Measurements from ENCODE around the gene PHETA1.

The PHETA1 gene

DNA sequence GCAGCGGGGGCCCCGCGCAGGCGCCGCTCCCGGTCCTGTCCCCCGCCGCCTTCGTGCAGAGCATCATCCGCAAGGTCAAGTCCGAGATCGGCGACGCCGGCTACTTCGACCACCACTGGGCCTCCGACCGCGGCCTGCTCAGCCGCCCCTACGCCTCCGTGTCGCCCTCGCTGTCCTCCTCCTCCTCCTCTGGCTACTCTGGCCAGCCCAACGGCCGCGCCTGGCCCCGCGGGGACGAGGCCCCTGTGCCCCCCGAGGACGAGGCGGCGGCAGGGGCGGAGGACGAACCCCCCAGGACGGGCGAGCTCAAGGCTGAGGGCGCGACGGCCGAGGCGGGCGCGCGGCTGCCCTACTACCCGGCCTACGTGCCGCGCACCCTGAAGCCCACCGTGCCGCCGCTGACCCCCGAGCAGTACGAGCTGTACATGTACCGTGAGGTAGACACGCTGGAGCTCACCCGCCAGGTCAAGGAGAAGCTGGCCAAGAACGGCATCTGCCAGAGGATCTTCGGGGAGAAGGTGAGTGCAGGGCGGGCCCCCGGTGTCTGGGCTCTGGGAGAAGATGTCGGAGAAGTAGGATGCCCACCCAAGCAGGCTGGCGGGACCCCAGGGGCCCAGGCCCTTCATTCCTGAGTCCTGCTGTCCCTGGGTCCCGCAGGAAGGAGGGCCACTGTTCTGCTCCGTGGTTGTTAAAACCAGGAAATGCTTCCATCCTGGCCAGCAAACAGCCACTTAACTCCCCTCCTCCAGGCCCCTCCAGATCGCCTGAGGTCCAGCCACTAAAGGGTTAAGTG lies 48.4 kb downstream of the PHETA1 start:
- Mint-ChIP-seq H3K27me3 (no peaks in the 10 kb centered on the region), H3K36me3 (no peaks in the 10 kb centered on the region), H3K27ac (no peak overlapping the region), H3K4me3 (no peak overlapping the region), H3K4me1 (no peaks in the 10 kb centered on the region), H3K9me3 (no peaks in the 10 kb centered on the region)
- no peak for ATAC-seq (ENCODE audit: low read depth)
- DNase-seq (ENCODE audit: low spot score in 2 of 2), result no peak

DNA sequence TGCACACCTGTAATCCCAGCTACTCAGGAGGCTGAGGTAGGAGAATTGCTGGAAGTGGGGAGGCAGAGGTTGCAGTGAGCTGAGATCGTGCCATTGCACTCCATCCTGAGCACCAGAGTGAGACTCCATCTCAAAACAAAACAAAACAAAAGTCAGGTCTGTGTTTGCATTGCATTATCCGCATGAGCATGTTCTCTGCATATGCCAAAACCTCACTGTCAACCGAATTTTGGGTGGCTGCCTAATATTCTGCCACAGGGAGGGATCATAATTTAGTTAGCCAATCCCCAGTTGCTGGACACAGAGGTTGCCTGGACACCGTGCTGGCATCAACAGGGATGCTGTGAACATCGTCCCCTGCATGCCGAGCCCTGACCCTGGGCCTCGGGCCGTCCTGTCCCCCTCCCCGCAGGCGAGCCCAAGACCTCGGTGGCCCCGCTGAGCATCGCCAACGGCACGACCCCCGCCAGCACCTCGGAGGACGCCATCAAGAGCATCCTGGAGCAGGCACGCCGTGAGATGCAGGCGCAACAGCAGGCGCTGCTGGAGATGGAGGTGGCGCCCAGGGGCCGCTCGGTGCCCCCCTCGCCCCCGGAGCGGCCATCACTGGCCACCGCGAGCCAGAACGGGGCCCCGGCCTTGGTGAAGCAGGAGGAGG lies 49.2 kb downstream of the PHETA1 start:
- no peak overlapping the region for H3K4me3 Mint-ChIP-seq
- DNase-seq (ENCODE audit: low spot score in 2 of 2), result no peak
- H3K27ac Mint-ChIP-seq, result no peak overlapping the region

DNA sequence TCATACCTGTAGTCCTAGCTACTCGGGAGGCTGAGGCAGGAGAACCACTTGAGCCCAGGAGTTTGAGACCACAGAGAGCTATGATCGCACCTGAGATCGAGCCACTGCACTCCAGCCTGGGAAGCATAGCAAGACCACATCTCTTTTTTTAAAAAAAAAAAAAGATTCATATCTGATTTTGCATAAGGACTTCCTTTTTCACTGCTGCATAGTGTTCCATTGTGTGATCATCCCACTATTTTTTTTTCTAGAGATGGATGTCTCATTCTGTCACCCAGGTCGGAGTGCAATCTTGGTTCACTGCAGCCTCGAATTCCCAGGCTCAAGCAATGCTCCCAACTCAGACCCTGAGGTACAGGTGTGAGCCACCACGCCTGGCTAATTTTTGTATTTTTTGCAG lies 50.4 kb downstream of the PHETA1 start:
- Mint-ChIP-seq H3K4me1 (no peaks in the 10 kb centered on the region), H3K9me3 (no peaks in the 10 kb centered on the region), H3K27me3 (no peaks in the 10 kb centered on the region), H3K36me3 (no peaks in the 10 kb centered on the region), H3K27ac (no peak overlapping the region), H3K4me3 (no peak overlapping the region)
- ATAC-seq (ENCODE audit: low read depth) (no peak), DNase-seq (ENCODE audit: low spot score in 2 of 2) (no peak)

More for the DNA sequence above, 49.2 kb downstream of the PHETA1 start:
- no peaks in the 10 kb centered on the region for H3K9me3 Mint-ChIP-seq
- no peak for ATAC-seq (ENCODE audit: low read depth)
- no peaks in the 10 kb centered on the region for H3K27me3 Mint-ChIP-seq
- no peaks in the 10 kb centered on the region for H3K36me3 Mint-ChIP-seq
- H3K4me1 Mint-ChIP-seq, result no peaks in the 10 kb centered on the region

DNA sequence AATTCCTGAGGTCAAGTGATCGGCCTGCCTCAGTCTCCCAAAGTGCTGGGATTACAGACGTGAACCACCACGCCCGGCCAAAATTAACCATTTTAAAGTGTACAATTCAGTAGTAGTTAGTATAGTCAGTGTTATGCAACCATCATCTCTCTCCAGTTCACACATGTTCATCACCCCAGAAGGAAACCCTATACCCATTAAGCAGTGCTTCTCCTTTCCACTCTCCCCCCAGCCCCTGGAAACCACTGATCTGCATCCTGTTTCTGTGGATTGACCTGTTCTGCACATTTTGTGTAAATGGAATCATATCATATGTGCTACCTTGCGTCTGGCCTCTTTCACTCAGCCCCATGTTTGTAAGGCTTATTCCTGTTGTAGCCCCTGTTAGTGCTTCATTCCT lies 52.2 kb downstream of the PHETA1 start:
- Mint-ChIP-seq H3K9me3 (no peaks in the 10 kb centered on the region), H3K4me3 (no peak overlapping the region), H3K27me3 (no peaks in the 10 kb centered on the region), H3K36me3 (no peaks in the 10 kb centered on the region), H3K27ac (no peak overlapping the region), H3K4me1 (no peaks in the 10 kb centered on the region)
- ATAC-seq (ENCODE audit: low read depth), result no peak
- DNase-seq (ENCODE audit: low spot score in 2 of 2), result no peak

DNA sequence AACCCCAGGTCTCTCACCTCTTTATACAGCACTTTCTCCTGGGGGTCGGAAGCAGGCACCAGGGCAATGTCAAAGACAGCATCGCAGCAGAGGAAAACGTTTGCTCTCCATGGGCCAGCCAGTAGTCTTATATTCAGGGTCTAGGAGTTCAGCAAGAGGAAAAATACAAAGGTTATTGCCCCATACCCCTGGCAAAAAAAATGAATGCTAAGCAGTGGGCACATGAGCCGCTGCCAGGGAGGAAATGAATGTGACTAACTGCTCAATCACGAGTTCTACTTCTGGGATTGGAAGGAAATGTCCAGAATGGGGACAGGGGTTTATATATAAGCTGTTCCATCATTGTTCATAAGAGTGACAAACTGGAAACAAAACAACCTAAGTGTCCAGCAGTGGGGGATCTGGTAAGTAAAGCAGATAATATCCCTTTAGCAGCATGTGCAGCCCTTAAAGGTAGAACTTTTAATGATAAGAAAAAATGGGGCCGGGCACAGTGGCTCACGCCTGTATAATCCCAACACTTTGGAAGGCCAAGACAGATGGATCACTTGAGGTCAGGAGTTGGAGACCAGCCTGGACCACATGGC lies 53.8 kb downstream of the PHETA1 start:
- Mint-ChIP-seq H3K4me3 (no peak overlapping the region), H3K27ac (no peak overlapping the region)

DNA sequence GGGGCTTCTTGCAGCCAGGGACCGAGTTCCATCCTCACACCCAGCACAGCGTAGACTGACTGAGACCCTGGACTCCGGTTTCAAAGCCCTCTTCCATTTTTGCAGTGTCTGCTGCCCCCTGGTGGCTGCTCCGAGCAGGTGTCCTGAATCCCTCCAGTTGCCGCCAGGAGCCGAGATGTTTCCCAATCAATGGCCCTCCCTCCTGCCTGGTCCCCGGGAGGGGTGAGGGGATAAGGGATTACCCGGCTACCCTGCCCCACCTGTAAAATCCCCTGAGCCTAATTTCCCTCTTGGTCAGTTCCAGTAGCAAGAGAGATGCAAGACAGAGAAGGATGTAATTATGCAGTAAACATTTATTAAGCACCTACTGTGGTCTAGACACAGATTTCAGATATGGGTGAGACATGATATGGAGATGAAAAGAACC lies 55.0 kb downstream of the PHETA1 start:
- Mint-ChIP-seq H3K9me3 (peaks cover 2% of the 10 kb centered on the region), H3K4me1 (peaks cover 4% of the 10 kb centered on the region), H3K27me3 (peaks cover 4% of the 10 kb centered on the region), H3K4me3 (no peak overlapping the region), H3K27ac (no peak overlapping the region), H3K36me3 (peaks cover 4% of the 10 kb centered on the region)
- ATAC-seq (ENCODE audit: low read depth) (peak; percentile 67), DNase-seq (ENCODE audit: low spot score in 2 of 2) (peak; percentile 65 to 75)

More for the DNA sequence above, 53.8 kb downstream of the PHETA1 start:
- Mint-ChIP-seq H3K36me3 (no peaks in the 10 kb centered on the region), H3K4me1 (no peaks in the 10 kb centered on the region), H3K9me3 (no peaks in the 10 kb centered on the region), H3K27me3 (no peaks in the 10 kb centered on the region)
- ATAC-seq (ENCODE audit: low read depth) (no peak), DNase-seq (ENCODE audit: low spot score in 2 of 2) (no peak)

DNA sequence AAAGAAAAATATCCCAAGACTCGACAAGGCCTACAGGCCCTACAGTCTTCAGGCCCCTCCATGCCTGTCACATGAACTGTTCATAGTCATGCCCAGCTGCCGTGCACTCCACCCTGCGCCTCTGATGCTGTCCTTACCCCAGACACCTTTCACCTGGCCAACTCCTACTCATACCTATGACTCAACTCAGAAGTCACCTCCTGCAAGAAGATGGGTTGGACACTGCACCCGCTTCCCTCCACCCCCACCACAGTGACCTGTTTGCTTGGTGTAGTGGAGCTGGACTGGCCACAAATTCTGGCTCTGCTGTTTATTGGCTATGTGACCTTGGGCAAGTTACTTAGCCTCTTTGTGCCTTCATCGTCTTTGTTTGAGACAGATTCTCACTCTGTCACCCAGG lies 56.2 kb downstream of the PHETA1 start:
- no peak for DNase-seq (ENCODE audit: low spot score in 2 of 2)
- peaks cover 2% of the 10 kb centered on the region for H3K9me3 Mint-ChIP-seq
- H3K4me3 Mint-ChIP-seq, result no peak overlapping the region
- peaks cover 4% of the 10 kb centered on the region for H3K4me1 Mint-ChIP-seq
- peaks cover 4% of the 10 kb centered on the region for H3K36me3 Mint-ChIP-seq
- no peak overlapping the region for H3K27ac Mint-ChIP-seq
- ATAC-seq (ENCODE audit: low read depth), result no peak
- peaks cover 4% of the 10 kb centered on the region for H3K27me3 Mint-ChIP-seq

DNA sequence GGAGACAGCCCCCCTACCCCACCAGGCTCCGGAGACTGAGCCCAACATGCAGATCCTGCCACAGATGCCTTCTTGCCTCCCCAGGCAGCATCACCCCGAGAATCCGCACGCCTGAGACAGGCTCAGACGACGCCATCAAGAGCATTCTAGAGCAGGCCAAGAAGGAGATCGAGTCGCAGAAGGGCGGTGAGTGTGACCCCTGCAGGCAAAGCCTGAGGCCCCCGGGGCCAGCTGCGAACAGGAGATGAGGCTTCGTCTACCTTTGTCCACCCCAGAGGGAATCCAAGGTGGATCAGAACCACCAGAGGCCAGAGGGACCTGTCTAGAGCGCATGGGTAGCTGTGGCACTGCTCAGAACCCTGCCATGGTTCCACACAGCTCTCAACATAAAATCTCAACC lies 56.9 kb downstream of the PHETA1 start:
- H3K27me3 Mint-ChIP-seq, result peaks cover 4% of the 10 kb centered on the region
- peaks cover 4% of the 10 kb centered on the region for H3K4me1 Mint-ChIP-seq
- no peak overlapping the region for H3K27ac Mint-ChIP-seq
- no peak for DNase-seq (ENCODE audit: low spot score in 2 of 2)
- no peak overlapping the region for H3K4me3 Mint-ChIP-seq
- H3K9me3 Mint-ChIP-seq, result peaks cover 2% of the 10 kb centered on the region
- no peak for ATAC-seq (ENCODE audit: low read depth)
- H3K36me3 Mint-ChIP-seq, result peaks cover 4% of the 10 kb centered on the region

DNA sequence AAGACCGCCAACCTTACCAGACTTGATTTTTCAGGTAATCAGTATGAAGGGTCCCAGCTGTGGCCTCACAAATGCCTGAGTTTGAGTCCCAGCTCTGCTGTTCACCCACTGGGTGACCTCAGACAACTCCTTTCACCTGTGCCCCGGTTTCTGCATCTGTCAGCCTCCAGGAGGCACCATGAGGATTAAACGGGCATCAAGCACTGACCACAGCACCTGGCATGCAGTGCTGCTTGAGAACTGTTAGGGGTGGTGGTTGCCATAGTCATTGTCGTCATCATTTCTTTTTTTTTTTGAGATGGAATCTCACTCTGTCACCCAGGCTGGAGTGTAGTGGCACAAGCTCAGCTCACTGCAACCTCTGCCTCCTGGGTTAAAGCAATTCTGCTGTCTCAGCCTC lies 57.9 kb downstream of the PHETA1 start:
- Mint-ChIP-seq H3K4me3 (no peak overlapping the region), H3K27me3 (peaks cover 4% of the 10 kb centered on the region), H3K4me1 (peaks cover 4% of the 10 kb centered on the region), H3K27ac (no peak overlapping the region), H3K9me3 (peaks cover 2% of the 10 kb centered on the region), H3K36me3 (peaks cover 4% of the 10 kb centered on the region)
- ATAC-seq (ENCODE audit: low read depth) (no peak), DNase-seq (ENCODE audit: low spot score in 2 of 2) (no peak)
